Measurements from ENCODE around the gene APAF1. TPM values are rescaled to one million over a fixed set of nuclear protein-coding genes. Genes with fewer than 3 reads are reported as not detected.

The APAF1 gene
- total RNA-seq, 1 donor from 2014 or later = 45.9 TPM

DNA sequence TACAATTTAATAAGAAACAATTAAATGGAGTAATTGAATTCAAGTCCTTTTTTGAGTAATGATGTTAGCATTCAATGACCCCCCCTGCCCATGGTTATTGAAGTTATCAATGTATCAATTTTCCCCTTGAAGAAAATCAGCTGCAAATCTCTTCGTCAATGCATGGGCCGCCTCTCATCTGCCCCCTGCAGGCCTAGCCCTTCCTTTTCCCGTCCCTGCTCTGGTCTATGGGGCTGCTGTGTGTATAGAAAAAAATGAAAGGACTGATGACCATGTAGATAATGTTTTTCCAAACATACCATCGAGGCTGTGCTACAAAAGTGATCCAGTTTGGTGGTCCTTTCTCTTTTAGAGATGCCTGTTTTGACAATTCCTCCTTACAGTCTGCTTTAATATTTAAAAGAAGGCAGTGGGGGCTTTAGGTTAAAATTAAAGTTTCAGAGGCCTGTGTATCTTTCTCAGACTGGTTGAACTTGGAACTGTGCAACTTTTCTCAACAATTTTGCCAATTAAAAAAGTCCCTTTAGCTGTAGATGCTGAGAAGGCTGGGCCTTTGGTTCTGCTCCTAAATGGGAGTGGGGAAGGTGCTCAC, 98.4 kb downstream of the APAF1 start:
- Mint-ChIP-seq H3K4me3 (ENCODE audit: unreplicated experiment) (no peak overlapping the region), H3K4me1 (ENCODE audit: unreplicated experiment) (no peaks in the 10 kb centered on the region), H3K36me3 (ENCODE audit: low read depth, unreplicated experiment) (no peaks in the 10 kb centered on the region), H3K9me3 (ENCODE audit: unreplicated experiment) (no peaks in the 10 kb centered on the region), H3K27ac (ENCODE audit: unreplicated experiment) (no peak overlapping the region), H3K27me3 (ENCODE audit: unreplicated experiment) (peaks cover 6% of the 10 kb centered on the region)
- peak; percentile 69 for DNase-seq (ENCODE audit: low spot score)
- TF ChIP-seq, protein P1, sequence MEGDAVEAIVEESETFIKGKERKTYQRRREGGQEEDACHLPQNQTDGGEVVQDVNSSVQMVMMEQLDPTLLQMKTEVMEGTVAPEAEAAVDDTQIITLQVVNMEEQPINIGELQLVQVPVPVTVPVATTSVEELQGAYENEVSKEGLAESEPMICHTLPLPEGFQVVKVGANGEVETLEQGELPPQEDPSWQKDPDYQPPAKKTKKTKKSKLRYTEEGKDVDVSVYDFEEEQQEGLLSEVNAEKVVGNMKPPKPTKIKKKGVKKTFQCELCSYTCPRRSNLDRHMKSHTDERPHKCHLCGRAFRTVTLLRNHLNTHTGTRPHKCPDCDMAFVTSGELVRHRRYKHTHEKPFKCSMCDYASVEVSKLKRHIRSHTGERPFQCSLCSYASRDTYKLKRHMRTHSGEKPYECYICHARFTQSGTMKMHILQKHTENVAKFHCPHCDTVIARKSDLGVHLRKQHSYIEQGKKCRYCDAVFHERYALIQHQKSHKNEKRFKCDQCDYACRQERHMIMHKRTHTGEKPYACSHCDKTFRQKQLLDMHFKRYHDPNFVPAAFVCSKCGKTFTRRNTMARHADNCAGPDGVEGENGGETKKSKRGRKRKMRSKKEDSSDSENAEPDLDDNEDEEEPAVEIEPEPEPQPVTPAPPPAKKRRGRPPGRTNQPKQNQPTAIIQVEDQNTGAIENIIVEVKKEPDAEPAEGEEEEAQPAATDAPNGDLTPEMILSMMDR (IDR thresholded peaks at IDR 0.05; ENCODE audit: unreplicated experiment) = peak; percentile 48

DNA sequence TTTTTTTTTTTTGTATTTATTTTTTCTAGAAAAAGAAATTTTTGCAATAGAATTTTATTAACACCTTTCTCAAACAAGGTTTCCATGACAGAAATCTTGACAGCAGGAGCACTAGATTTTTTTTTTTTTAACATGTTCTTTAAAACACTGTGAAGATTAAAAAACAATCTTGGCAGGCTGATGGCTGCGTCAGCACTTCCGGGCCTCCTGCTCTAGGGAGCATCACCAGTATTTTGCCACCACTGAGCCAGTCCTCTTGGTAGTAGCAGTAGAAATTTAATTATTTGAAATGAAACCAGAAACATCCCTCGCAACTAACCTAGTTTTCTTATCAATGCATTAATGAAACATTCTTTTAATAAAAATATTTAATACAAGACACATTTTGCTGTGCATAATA, 99.6 kb downstream of the APAF1 start:
- Mint-ChIP-seq H3K27me3 (ENCODE audit: unreplicated experiment) (peaks cover 9% of the 10 kb centered on the region), H3K27ac (ENCODE audit: unreplicated experiment) (no peak overlapping the region), H3K4me1 (ENCODE audit: unreplicated experiment) (peaks cover 3% of the 10 kb centered on the region), H3K9me3 (ENCODE audit: unreplicated experiment) (no peaks in the 10 kb centered on the region), H3K36me3 (ENCODE audit: low read depth, unreplicated experiment) (no peaks in the 10 kb centered on the region), H3K4me3 (ENCODE audit: unreplicated experiment) (no peak overlapping the region)
- TF ChIP-seq, protein P1 (IDR thresholded peaks at IDR 0.05; ENCODE audit: unreplicated experiment) = no peak
- no peak for DNase-seq (ENCODE audit: low spot score)

DNA sequence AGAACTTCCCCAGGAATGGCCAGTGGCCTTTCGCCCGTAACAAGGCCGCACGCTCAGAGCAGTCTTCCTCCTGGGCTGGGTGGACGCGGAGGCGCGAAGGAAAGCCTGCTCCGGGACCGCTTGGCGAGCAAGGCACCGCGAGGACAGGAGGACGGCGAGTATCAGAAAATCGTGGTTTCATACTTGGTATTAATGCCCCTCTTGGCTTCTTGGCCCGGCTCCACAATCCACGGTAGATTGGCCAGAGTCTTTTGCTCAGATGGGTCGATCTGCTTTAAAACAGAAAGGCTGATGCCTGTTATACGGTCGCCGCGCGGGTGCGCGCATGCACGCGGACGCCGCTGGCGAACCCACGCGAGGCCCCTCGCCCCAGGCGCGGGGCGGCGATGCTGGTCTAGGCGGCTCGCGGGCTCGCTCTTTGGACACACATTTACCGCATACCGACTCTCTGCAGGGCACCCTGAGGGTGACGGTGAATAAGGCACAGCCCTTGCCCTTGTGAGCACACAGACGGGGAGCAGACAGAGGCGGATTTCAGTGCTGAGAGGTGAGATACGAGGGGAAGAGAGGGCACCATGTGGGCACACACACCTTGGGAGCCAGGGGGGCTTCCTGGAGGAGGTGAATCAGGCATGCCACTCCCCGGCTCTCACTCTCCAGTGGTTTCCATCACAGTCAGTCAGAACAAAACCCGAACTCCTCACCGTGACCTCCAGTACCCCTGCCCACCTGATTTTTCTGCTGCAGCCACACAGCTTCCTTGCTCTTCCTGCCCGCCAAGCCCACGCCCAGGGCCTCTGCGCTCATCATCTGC, 100.7 kb downstream of the APAF1 start:
- no peak overlapping the region for H3K27ac Mint-ChIP-seq (ENCODE audit: unreplicated experiment)
- TF ChIP-seq, protein P1 (IDR thresholded peaks at IDR 0.05; ENCODE audit: unreplicated experiment) = no peak
- DNase-seq (ENCODE audit: low spot score) = peak; percentile 43
- H3K4me1 Mint-ChIP-seq (ENCODE audit: unreplicated experiment) = peaks cover 13% of the 10 kb centered on the region
- no peaks in the 10 kb centered on the region for H3K9me3 Mint-ChIP-seq (ENCODE audit: unreplicated experiment)
- no peak overlapping the region for H3K4me3 Mint-ChIP-seq (ENCODE audit: unreplicated experiment)
- no peaks in the 10 kb centered on the region for H3K36me3 Mint-ChIP-seq (ENCODE audit: low read depth, unreplicated experiment)
- peaks cover 12% of the 10 kb centered on the region for H3K27me3 Mint-ChIP-seq (ENCODE audit: unreplicated experiment)

DNA sequence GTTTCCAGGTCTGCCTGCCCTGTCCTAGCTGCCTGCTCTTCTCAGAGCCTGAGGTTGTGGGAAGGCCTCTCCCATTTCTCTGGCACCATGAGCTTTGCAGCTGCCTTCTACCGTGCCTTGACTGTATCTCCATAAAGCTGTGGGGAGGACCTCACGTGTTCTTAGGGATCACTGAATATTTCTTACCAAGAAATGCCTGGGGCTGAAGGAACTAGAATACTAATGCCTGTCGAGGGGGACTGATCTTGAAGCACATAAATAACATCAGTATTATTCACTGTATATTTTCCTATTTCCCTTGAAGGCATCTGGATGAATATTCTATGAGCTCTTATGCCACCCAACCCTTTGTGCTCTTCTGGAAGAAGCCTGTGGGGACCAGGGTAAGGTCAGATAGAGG, 103.4 kb downstream of the APAF1 start:
- peaks cover 21% of the 10 kb centered on the region for H3K4me1 Mint-ChIP-seq (ENCODE audit: unreplicated experiment)
- TF ChIP-seq, protein P1 (IDR thresholded peaks at IDR 0.05; ENCODE audit: unreplicated experiment) = no peak
- peaks cover 10% of the 10 kb centered on the region for H3K27me3 Mint-ChIP-seq (ENCODE audit: unreplicated experiment)
- no peak for DNase-seq (ENCODE audit: low spot score)
- no peaks in the 10 kb centered on the region for H3K36me3 Mint-ChIP-seq (ENCODE audit: low read depth, unreplicated experiment)
- H3K27ac Mint-ChIP-seq (ENCODE audit: unreplicated experiment) = no peak overlapping the region
- H3K4me3 Mint-ChIP-seq (ENCODE audit: unreplicated experiment) = no peak overlapping the region
- no peaks in the 10 kb centered on the region for H3K9me3 Mint-ChIP-seq (ENCODE audit: unreplicated experiment)

DNA sequence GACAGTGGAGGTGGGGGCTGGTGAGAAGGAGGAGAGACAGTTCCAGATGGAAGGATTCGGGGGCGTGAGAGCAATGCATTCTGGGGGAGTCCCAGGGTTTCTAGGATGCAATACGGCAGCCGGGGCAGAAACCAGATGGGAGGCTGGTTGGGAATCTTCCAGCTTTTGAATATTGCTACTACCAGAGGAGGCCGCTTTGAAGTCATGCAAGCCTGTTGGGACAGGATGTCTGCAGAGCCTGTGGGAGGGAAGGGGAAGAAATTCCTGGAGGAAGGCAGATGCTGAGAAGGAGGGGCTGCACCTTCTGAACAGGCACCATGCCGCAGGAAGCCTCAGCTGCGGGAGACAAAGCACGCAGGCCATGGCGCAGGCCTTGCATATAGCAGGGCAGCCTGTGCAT, 105.4 kb downstream of the APAF1 start:
- TF ChIP-seq, protein P1 (IDR thresholded peaks at IDR 0.05; ENCODE audit: unreplicated experiment) = no peak
- Mint-ChIP-seq H3K4me1 (ENCODE audit: unreplicated experiment) (peaks cover 21% of the 10 kb centered on the region), H3K27me3 (ENCODE audit: unreplicated experiment) (peaks cover 14% of the 10 kb centered on the region), H3K27ac (ENCODE audit: unreplicated experiment) (no peak overlapping the region), H3K4me3 (ENCODE audit: unreplicated experiment) (no peak overlapping the region), H3K9me3 (ENCODE audit: unreplicated experiment) (no peaks in the 10 kb centered on the region), H3K36me3 (ENCODE audit: low read depth, unreplicated experiment) (no peaks in the 10 kb centered on the region)
- DNase-seq (ENCODE audit: low spot score) = no peak
